GM12891 (cell line): ENCODE data around the gene NDUFS7.

ENCODE experiments used
- PAX5 ChIP-seq: IDR thresholded peaks from 2 replicates; pipeline ENCODE4 v1.6.1; 2011; ENCODE audit warnings: low read length, moderate library complexity, mild to moderate bottlenecking; ENCODE audit not compliant: insufficient read depth, severe bottlenecking
- POLR2A ChIP-seq: IDR thresholded peaks from 2 replicates; pipeline ENCODE4 v1.6.1; 2011; ENCODE audit warnings: low read depth, low read length, control low read depth
- POLR2AphosphoS5 ChIP-seq: IDR thresholded peaks from 2 replicates; pipeline ENCODE4 v1.6.1; 2011; ENCODE audit warnings: low read depth, low read length, control low read depth
- POU2F2 ChIP-seq: IDR thresholded peaks from 2 replicates; pipeline ENCODE4 v1.6.1; 2011; ENCODE audit warnings: low read depth, mild to moderate bottlenecking, control low read depth, low read length, moderate library complexity
- SPI1 ChIP-seq: IDR thresholded peaks from 2 replicates; pipeline ENCODE4 v1.6.1; 2011; ENCODE audit warnings: low read depth, low read length, control low read depth
- TAF1 ChIP-seq: IDR thresholded peaks from 2 replicates; pipeline ENCODE4 v1.6.1; 2011; ENCODE audit warnings: low read depth, low read length, control low read depth

DNA sequence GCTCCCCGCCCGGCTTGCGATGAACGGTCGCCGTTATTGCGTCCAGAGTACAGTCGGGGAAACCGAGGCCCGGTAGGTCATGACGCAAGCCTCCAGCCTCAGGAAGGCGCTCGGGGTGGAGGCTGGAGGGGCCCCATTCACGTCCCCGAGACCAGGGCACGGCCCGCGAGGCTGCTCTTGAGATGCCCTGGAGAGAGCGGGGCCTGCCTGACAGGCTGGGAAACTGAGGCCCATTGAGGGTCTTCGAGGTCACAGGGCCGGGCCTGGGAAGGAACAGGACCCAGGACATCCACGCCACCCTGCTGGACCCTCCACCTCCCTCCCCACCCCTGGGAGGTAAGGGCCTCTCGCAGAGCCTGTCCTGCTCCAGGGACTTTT lies 367 bp downstream of the NDUFS7 start:
- TF ChIP-seq TAF1: no peak
- TF ChIP-seq POLR2AphosphoS5: no peak
- TF ChIP-seq POLR2A: no peak
- TF ChIP-seq SPI1: no peak
- no peak for TF ChIP-seq POU2F2
- no peak for TF ChIP-seq PAX5
